ENCODE results near the gene ANAPC10.
"Not testable (repeated sequence)": the region's sequence is repeated elsewhere in the genome, so short reads cannot be mapped to it uniquely, and the experiment has no call there.

DNA sequence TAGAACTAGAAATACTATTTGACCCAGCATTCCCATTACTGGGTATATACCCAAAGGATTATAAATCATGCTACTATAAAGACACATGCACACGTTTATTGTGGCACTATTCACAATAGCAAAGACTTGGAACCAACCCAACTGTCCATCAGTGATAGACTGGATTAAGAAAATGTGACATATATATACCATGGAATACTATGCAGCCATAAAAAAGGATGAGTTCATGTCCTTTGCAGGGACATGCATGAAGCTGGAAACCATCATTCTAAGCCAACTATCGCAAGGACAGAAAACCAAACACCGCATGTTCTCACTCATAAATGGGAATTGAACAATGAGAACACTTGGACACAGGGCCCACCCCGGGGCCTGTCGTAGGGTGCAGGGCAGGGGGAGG is 97.3 kb downstream of the ANAPC10 start:
- TF ChIP-seq POLR2AphosphoS5, POLR2A (IDR thresholded peaks at IDR 0.05; ENCODE audit: low read depth, low read length): not testable (repeated sequence)
